CD4-positive, alpha-beta T cell (primary cell): Measurements from ENCODE around the gene PKNOX2. TPM values are rescaled to one million over a fixed set of nuclear protein-coding genes. Genes with fewer than 3 reads are reported as not detected.

Experiments used
- ATAC-seq: fragments of 200-7000 bp; cut with Tn5 transposase; one replicate; pipeline ENCODE4 v1.10.0; 2022; ENCODE audit warnings: mild to moderate bottlenecking; ENCODE audit not compliant: poor library complexity
- CTCF ChIA-PET: fragments of 350-600 bp; sonication (Branson Sonifier 250); formaldehyde crosslinking; loops from one replicate; lab custom pipeline; 2021; ENCODE audit warnings: antibody characterized with exemption, inconsistent platforms; lab: Charles Lee
- POLR2A ChIA-PET: fragments of 350-600 bp; sonication (Branson Sonifier 250); formaldehyde crosslinking; loops from one replicate; lab custom pipeline; 2021; ENCODE audit warnings: antibody characterized with exemption, inconsistent platforms; lab: Charles Lee
- DNase-seq, 14 experiments: peaks; one replicate each; pipeline ENCODE4 v3.0.0-alpha.2; 2013 to 2020; ENCODE audit warnings: mixed read lengths in 2 of 14
- H3K27ac ChIP-seq, 2 donors: one replicate each; pipeline versions ENCODE4 v1.5.1 to v1.7.0; 2013; ENCODE audit warnings: low read length in 2 of 2, low read depth in 1 of 2, mild to moderate bottlenecking in 1 of 2
- H3K27me3 ChIP-seq, 2 experiments: 1 replicate in 1 of 2; 2 replicates in 1 of 2; pipeline versions ENCODE4 v1.6.1 to v1.7.0; 2013; ENCODE audit warnings: low read length in 2 of 2, control low read depth in 1 of 2, mild to moderate bottlenecking in 1 of 2, moderate library complexity in 1 of 2; ENCODE audit not compliant: insufficient read depth in 2 of 2, control insufficient read depth in 1 of 2
- H3K36me3 ChIP-seq: one replicate; pipeline ENCODE4 v1.6.1; 2013; ENCODE audit warnings: low read length, control low read depth; ENCODE audit not compliant: insufficient read depth
- H3K4me1 ChIP-seq: one replicate; pipeline ENCODE4 v1.6.1; 2013; ENCODE audit warnings: low read length, control low read depth; ENCODE audit not compliant: insufficient read depth
- H3K4me3 ChIP-seq: one replicate; pipeline ENCODE4 v1.5.1; 2013; ENCODE audit warnings: mild to moderate bottlenecking, low read length, moderate library complexity
- H3K9me3 ChIP-seq, 2 experiments: 1 replicate in 1 of 2; 2 replicates in 1 of 2; pipeline versions ENCODE4 v1.6.1 to v1.7.0; 2013; ENCODE audit warnings: low read length in 2 of 2, mild to moderate bottlenecking in 2 of 2, control low read depth in 1 of 2, moderate library complexity in 1 of 2; ENCODE audit not compliant: control insufficient read depth in 1 of 2, insufficient read depth in 1 of 2
- H3K27ac Mint-ChIP-seq: one replicate; pipeline ENCODE4 v1.8.0; 2020; ENCODE audit warnings: mixed read lengths
- H3K27me3 Mint-ChIP-seq: one replicate; pipeline ENCODE4 v1.8.0; 2021; ENCODE audit warnings: mixed read lengths
- H3K36me3 Mint-ChIP-seq: one replicate; pipeline ENCODE4 v1.8.0; 2021; ENCODE audit warnings: low read depth, mixed read lengths
- H3K4me1 Mint-ChIP-seq: one replicate; pipeline ENCODE4 v1.8.0; 2021; ENCODE audit warnings: low read depth, mixed read lengths
- H3K4me3 Mint-ChIP-seq: one replicate; pipeline ENCODE4 v1.8.0; 2020; ENCODE audit warnings: mild to moderate bottlenecking, mixed read lengths
- H3K9me3 Mint-ChIP-seq: one replicate; pipeline ENCODE4 v1.8.0; 2020; ENCODE audit warnings: mixed read lengths
- intact Hi-C, 2 experiments: fragments of 100-400 bp; cut with DNase I in 1 of 2; cut with micrococcal nuclease in 1 of 2; formaldehyde crosslinking; loops; one replicate each; pipeline versions ENCODE4 v1.15.1 to v1.9.0; 2023 to 2025; cut with DNase I, micrococcal nuclease
- total RNA-seq, 174 experiments: library from RNA in 2 of 174; stranded (reverse) in 2 of 174; gene quantifications; one replicate each; pipeline ENCODE4 v1.2.3 and lab custom pipeline; 2021 to 2026
- TF ChIP-seq, protein P1 (sequence below): fragments of 200-600 bp; IDR thresholded peaks from one replicate; pipeline ENCODE4 v1.8.0; 2022; ENCODE audit warnings: antibody characterized with exemption, mild to moderate bottlenecking

The PKNOX2 gene
- total RNA-seq, 2 experiments from 2014 or later: not detected

- Mint-ChIP-seq H3K27ac (no peak overlapping the region), H3K9me3 (no peaks in the 10 kb centered on the region), H3K4me1 (no peaks in the 10 kb centered on the region), H3K4me3 (no peak overlapping the region), H3K27me3 (peaks cover 32% of the 10 kb centered on the region), H3K36me3 (no peaks in the 10 kb centered on the region)
- peaks cover 0 to 5% of the 10 kb centered on the region in 2 experiments for H3K27me3 ChIP-seq
- CTCF ChIA-PET: no interaction called here
- no peak for DNase-seq
- POLR2A ChIA-PET: no interaction called here
- no peak for ATAC-seq
- H3K4me1 ChIP-seq: no peaks in the 10 kb centered on the region
- H3K9me3 ChIP-seq: peaks cover 0 to 5% of the 10 kb centered on the region in 2 experiments
- intact Hi-C loops: no loop called here
- no peaks in the 10 kb centered on the region for H3K36me3 ChIP-seq
- TF ChIP-seq, protein P1, sequence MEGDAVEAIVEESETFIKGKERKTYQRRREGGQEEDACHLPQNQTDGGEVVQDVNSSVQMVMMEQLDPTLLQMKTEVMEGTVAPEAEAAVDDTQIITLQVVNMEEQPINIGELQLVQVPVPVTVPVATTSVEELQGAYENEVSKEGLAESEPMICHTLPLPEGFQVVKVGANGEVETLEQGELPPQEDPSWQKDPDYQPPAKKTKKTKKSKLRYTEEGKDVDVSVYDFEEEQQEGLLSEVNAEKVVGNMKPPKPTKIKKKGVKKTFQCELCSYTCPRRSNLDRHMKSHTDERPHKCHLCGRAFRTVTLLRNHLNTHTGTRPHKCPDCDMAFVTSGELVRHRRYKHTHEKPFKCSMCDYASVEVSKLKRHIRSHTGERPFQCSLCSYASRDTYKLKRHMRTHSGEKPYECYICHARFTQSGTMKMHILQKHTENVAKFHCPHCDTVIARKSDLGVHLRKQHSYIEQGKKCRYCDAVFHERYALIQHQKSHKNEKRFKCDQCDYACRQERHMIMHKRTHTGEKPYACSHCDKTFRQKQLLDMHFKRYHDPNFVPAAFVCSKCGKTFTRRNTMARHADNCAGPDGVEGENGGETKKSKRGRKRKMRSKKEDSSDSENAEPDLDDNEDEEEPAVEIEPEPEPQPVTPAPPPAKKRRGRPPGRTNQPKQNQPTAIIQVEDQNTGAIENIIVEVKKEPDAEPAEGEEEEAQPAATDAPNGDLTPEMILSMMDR: no peak
- no peak overlapping the region for H3K27ac ChIP-seq
- no peak overlapping the region for H3K4me3 ChIP-seq
Observed at GRCh38 chr11:125199915-125200314, 35.4 kb downstream of the PKNOX2 start.

DNA sequence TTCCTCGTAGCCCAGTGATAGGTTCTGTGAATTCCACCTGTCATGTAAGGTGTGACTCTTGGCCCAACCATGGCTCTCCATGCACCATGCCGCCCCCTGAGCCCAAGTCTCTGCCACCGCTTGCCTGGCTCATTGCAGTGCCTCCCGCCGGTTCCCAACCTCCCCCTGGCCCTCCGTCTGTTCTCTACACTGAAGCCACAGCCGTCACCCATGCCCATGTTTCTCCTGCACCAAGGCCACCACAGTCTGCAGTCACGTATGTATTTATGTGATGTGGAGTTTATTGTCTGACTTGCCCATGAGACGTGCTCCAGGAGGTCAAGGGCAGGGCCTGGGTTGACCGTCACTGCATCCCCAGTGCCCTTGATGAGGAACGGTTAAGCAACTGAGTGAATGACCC is 35.9 kb downstream of the PKNOX2 start:
- Mint-ChIP-seq H3K27me3 (peaks cover 32% of the 10 kb centered on the region), H3K27ac (no peak overlapping the region), H3K4me3 (no peak overlapping the region), H3K4me1 (no peaks in the 10 kb centered on the region), H3K36me3 (no peaks in the 10 kb centered on the region), H3K9me3 (no peaks in the 10 kb centered on the region)
- Histone ChIP-seq H3K4me3 (no peak overlapping the region), H3K4me1 (no peaks in the 10 kb centered on the region), H3K36me3 (no peaks in the 10 kb centered on the region), H3K27ac (no peak overlapping the region), H3K27me3 (peaks cover 0 to 5% of the 10 kb centered on the region in 2 experiments), H3K9me3 (peaks cover 0 to 5% of the 10 kb centered on the region in 2 experiments)
- CTCF ChIA-PET: no interaction called here
- TF ChIP-seq, protein P1: no peak
- ATAC-seq: no peak
- intact Hi-C loops: no loop called here
- POLR2A ChIA-PET: no interaction called here
- no peak for DNase-seq

GRCh38 chr11:125201525-125202141 is 37.1 kb downstream of the PKNOX2 start:
- Mint-ChIP-seq H3K9me3 (no peaks in the 10 kb centered on the region), H3K4me1 (no peaks in the 10 kb centered on the region), H3K4me3 (no peak overlapping the region), H3K27me3 (peaks cover 39% of the 10 kb centered on the region), H3K36me3 (no peaks in the 10 kb centered on the region), H3K27ac (no peak overlapping the region)
- Histone ChIP-seq H3K36me3 (no peaks in the 10 kb centered on the region), H3K9me3 (peaks cover 0 to 5% of the 10 kb centered on the region in 2 experiments), H3K27me3 (peaks cover 0 to 5% of the 10 kb centered on the region in 2 experiments), H3K4me1 (no peaks in the 10 kb centered on the region), H3K27ac (no peak overlapping the region), H3K4me3 (no peak overlapping the region)
- POLR2A ChIA-PET: no interaction called here
- intact Hi-C loops: no loop called here
- no peak for DNase-seq
- TF ChIP-seq, protein P1: no peak
- CTCF ChIA-PET: no interaction called here
- no peak for ATAC-seq
